ENCODE data around the gene CREM. TPM values are rescaled to one million over a fixed set of nuclear protein-coding genes. Genes with fewer than 3 reads are reported as not detected.

Gene CREM
- total and polyA plus RNA-seq, 2 experiments from 2014 or later: 40.9 to 43.8 TPM

DNA sequence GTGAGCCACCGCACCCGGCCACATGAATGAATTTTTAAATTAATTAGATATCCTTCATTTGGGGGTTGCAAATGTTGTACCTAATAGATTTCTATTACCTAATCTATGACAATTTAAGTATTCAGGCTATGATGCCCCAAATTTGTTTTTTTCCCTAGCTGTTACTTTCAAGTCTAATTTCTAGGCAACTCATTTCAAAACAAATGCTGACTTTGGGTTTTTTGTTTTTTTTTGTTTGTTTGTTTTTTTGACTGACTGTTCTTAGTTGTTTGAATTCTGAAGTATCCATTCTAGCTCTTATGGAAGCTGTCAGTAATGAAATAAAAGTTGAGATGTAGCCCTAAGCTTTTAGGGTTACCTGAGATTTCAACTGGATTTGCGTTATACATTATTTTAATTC, 62.3 kb downstream of the CREM start:
- no peak overlapping the region for H3K4me3 ChIP-seq
- no peaks in the 10 kb centered on the region for H3K9me2 ChIP-seq (ENCODE audit: insufficient read depth)
- H3K4me2 ChIP-seq: no peak overlapping the region
- H3K36me3 ChIP-seq (ENCODE audit: insufficient read depth): no peaks in the 10 kb centered on the region
- TF ChIP-seq STAT1 (IDR thresholded peaks at IDR 0.05; ENCODE audit: unreplicated experiment) (no peak), EZH2 (IDR thresholded peaks at IDR 0.05; ENCODE audit: low read depth, unreplicated experiment) (no peak), EZH2phosphoT487 (IDR thresholded peaks at IDR 0.05; ENCODE audit: unreplicated experiment) (no peak), ZNF331 (CRISPR knock-in tag; IDR thresholded peaks at IDR 0.05; ENCODE audit: low read depth) (no peak)
- TF ChIP-seq, protein P1, sequence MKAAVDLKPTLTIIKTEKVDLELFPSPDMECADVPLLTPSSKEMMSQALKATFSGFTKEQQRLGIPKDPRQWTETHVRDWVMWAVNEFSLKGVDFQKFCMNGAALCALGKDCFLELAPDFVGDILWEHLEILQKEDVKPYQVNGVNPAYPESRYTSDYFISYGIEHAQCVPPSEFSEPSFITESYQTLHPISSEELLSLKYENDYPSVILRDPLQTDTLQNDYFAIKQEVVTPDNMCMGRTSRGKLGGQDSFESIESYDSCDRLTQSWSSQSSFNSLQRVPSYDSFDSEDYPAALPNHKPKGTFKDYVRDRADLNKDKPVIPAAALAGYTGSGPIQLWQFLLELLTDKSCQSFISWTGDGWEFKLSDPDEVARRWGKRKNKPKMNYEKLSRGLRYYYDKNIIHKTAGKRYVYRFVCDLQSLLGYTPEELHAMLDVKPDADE (IDR thresholded peaks at IDR 0.05): no peak
- H3K79me2 ChIP-seq (replicated peaks; ENCODE audit: insufficient read depth): no peaks in the 10 kb centered on the region
- no peaks in the 10 kb centered on the region for H3K4me1 ChIP-seq (ENCODE audit: insufficient read depth)
- ATAC-seq: no peak
- Mint-ChIP-seq H3K27ac (no peak overlapping the region), H3K4me3 (no peak overlapping the region), H3K36me3 (ENCODE audit: low read depth) (peaks cover 22% of the 10 kb centered on the region), H3K27me3 (ENCODE audit: insufficient read depth, low read depth, poor library complexity) (peaks cover 9% of the 10 kb centered on the region), H3K4me1 (peaks cover 2% of the 10 kb centered on the region; the same call in 1 of the 3 replicates), H3K9me3 (peaks cover 14% of the 10 kb centered on the region)
- H2AFZ ChIP-seq: no peak overlapping the region
- no peak overlapping the region for H3K27ac ChIP-seq (ENCODE audit: low read depth)
- no peak for DNase-seq (ENCODE audit: low spot score)
- no peaks in the 10 kb centered on the region for H3K27me3 ChIP-seq (ENCODE audit: insufficient read depth)
- no peaks in the 10 kb centered on the region for H4K20me1 ChIP-seq (replicated peaks; ENCODE audit: insufficient read depth)
- no peaks in the 10 kb centered on the region for H3F3A ChIP-seq (replicated peaks; ENCODE audit: low read depth)

DNA sequence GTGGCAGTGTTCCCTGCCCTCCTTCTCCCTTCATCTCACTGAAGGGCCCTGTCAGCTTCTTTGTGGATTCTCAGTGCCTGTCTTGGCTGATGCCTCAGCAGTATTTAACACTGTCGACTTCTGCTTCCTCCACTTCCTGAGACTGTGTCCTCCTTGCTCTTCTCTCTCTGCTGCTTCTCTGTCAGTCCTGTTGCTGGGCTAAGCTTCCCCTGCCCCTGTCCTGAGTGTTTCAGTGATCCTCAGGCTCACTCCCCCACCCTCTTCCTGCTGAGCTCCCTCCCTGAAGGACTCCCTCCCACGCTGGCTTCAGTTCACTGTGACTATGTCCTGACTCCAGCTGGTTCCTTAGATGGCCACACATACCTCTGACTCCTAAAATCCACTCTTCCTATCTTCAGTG, 64.9 kb downstream of the CREM start:
- H4K20me1 ChIP-seq (replicated peaks; ENCODE audit: insufficient read depth): no peaks in the 10 kb centered on the region
- no peak overlapping the region for H3K4me3 Mint-ChIP-seq
- H3K4me3 ChIP-seq: no peak overlapping the region
- H3K27ac ChIP-seq (ENCODE audit: low read depth): no peak overlapping the region
- H3K27me3 ChIP-seq (ENCODE audit: insufficient read depth): no peaks in the 10 kb centered on the region
- peaks cover 6% of the 10 kb centered on the region for H3K4me1 ChIP-seq (ENCODE audit: insufficient read depth)
- H2AFZ ChIP-seq: no peak overlapping the region
- H3K36me3 ChIP-seq (ENCODE audit: insufficient read depth): no peaks in the 10 kb centered on the region
- TF ChIP-seq CTCF (conservative IDR thresholded peaks at IDR 0.05; ENCODE audit: low read depth in 2 of 2): no peak
- TF ChIP-seq EZH2phosphoT487 (IDR thresholded peaks at IDR 0.05; ENCODE audit: unreplicated experiment): no peak
- TF ChIP-seq ZNF114 (CRISPR knock-in tag; IDR thresholded peaks at IDR 0.05): no peak
- TF ChIP-seq, protein P1 (IDR thresholded peaks at IDR 0.05): no peak
- TF ChIP-seq JUNB (IDR thresholded peaks at IDR 0.05; ENCODE audit: unreplicated experiment): no peak
- H3K27ac Mint-ChIP-seq: no peak overlapping the region
- no peak for DNase-seq (ENCODE audit: low spot score)
- no peak overlapping the region for H3K4me2 ChIP-seq
- H3K9me3 Mint-ChIP-seq: peaks cover 14% of the 10 kb centered on the region
- H3K36me3 Mint-ChIP-seq (ENCODE audit: low read depth): peaks cover 22% of the 10 kb centered on the region
- no peaks in the 10 kb centered on the region for H3K9me2 ChIP-seq (ENCODE audit: insufficient read depth)
- no peak for ATAC-seq
- peaks cover 19% of the 10 kb centered on the region for H3K4me1 Mint-ChIP-seq
- H3F3A ChIP-seq (replicated peaks; ENCODE audit: low read depth): no peaks in the 10 kb centered on the region
- no peaks in the 10 kb centered on the region for H3K79me2 ChIP-seq (replicated peaks; ENCODE audit: insufficient read depth)
- peaks cover 11% of the 10 kb centered on the region for H3K27me3 Mint-ChIP-seq (ENCODE audit: insufficient read depth, low read depth, poor library complexity)

Data from GM23338 (cell line).